HG03139 (cell line): Measurements from ENCODE around the gene PLXNB2.
"Not testable (repeated sequence)": the region's sequence is repeated elsewhere in the genome, so short reads cannot be mapped to it uniquely, and the experiment has no call there.

Experiments used
- ATAC-seq: cut with Tn5 transposase; IDR thresholded peaks from one replicate; pipeline ENCODE4 v1.9.1; 2021; ENCODE audit not compliant: unreplicated experiment

PLXNB2 gene

GRCh38 chr22:50306753-50307749 lies at the start of gene PLXNB2:
Gene PLXNB2 (minus strand): TSS chr22:50307646. CDS start chr22:50290584, 17,062 bp downstream.
- no peak for ATAC-seq

DNA sequence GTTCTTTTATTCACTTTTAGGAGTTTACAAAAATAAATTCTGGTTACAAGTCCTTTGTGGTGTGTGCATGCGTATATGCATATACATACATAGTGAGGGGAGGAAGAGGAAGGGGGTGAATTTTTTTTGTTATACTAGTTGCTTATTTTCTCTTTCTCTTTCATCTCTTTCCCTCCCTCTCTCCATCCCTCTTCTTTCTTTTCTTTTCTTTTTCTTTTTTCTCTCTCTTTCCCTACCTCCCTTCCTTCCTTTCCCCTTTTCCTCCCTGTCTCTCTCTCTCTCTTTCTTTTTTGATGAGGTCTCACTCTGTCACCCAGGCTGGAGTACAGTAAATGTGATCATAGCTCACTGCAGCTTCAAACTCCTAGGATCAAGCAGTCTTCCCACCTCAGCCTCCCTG lies 49.8 kb upstream of the PLXNB2 start:
- no peak for ATAC-seq

DNA sequence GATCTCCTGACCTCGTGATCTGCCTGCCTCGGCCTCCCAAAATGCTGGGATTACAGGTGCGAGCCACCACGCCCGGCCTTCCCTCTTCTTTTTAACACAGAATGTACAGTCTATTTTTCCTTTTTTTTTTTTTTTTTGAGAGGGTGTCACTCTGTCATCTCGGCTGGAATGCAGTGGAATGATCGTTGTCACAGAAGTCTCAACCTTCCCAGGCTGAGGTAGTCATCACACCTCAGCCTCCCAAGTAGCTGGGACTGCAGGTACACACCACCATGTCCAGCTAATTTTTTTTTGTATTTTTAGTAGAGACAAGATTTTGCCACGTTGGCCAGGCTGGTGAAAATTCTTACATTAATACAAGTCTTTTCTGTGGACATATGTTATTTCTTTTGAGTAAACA lies 48.7 kb upstream of the PLXNB2 start:
- no peak for ATAC-seq

DNA sequence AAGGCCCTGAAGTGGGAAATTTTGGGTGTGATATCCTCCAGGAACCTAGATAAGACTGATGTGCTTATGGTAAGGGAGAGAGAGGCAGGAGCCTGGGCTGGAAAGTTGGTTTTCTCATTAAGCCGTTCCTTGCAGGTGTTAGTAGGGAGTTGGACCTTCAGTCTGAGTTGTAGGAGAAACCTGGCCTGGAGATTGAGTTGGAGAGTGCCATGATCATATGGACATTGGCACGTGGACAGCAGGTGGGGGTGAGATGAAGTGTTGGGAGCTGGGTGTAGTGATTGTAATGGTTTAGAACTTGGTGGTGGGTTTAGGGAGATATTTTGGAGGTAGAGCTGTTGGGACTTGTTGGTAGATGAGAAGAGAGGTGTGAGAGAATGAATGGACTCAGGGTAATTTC lies 40.6 kb upstream of the PLXNB2 start:
- ATAC-seq, result no peak

- no peak for ATAC-seq
Measured at GRCh38 chr22:50347157-50347556, 39.7 kb upstream of the PLXNB2 start.

DNA sequence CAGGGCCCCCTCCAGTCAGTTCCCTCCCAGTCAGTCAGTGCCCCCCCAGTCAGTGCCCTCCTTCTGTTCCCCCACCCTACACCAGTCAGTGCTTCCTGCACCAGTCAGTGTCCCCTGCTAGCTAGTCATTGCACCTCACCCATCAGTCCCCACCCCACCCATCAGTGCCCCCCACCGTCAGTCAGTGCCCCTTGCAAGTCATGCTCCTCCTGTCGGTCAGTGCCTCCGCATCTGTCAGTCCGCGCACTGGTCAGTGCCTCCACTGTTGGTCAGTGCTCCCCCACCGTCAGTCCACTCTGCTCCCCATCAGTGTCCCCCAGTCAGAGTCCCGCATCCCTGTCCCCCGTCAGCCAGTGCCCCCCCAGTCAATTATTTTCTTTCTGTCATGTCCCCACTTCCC lies 39.0 kb upstream of the PLXNB2 start:
- ATAC-seq, result no peak

DNA sequence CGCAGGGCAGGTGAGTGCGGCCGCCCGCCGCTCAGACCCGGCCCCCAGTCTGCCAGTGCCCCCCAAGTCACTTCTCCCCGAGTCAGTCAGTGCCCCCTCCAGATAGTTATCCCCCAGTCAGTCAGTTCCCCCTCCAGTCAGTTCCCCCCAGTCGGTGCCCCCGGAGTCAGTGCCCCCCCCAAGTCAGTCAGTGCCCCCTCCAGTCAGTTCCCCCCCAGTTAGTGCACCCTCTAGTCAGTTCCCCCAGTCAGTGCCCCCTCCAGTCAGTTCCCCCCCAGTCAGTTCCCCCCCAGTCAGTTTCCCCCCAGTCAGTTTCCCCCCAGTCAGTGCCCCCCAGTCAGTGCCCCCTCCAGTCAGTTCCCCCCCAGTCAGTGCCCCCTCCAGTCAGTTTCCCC lies 36.1 kb upstream of the PLXNB2 start:
- ATAC-seq, result no peak

GRCh38 chr22:50342651-50343540 lies 35.5 kb upstream of the PLXNB2 start, which contains the start of gene PPP6R2:
Gene PPP6R2 (plus strand): TSS chr22:50343327. CDS start chr22:50393909, 50,582 bp downstream.
- peak; percentile 51 for ATAC-seq

DNA sequence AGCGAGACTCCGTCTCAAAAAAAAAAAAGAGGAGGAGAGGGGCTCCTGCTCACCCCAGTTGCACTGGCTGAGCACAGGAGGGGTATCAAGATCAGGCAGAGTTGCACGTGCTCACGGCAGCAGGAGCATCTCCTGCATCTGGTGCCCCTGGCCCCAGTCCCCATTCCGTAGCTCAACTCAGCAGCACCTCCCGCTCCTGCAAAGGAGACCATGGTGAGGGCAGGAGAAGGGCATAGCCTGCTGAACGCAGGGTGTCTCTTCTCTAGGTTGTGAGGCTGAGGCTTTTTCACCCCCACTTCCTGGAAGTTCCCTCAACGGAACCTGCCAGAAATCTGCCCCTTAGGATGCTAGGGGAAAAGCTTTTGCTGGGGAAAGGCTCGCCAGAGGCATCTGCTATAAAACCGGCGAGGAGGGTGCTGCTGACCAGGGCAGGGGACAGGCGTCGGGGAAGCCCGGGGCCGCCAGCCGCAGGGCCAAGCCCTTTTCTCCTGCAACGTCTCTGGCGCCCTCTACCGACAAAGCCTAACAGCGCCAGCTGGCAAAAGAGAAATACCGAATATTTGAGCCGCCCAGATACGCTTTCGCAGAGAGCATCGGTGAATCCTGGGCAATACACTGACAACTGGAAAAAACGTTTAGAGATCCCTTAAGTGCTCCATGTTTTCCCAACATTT lies 34.7 kb upstream of the PLXNB2 start:
- ATAC-seq, result no peak

- ATAC-seq, result no peak
Measured at GRCh38 chr22:50339945-50340879, 32.8 kb upstream of the PLXNB2 start.

- no peak for ATAC-seq
Measured at GRCh38 chr22:50338860-50339462, 31.5 kb upstream of the PLXNB2 start.

DNA sequence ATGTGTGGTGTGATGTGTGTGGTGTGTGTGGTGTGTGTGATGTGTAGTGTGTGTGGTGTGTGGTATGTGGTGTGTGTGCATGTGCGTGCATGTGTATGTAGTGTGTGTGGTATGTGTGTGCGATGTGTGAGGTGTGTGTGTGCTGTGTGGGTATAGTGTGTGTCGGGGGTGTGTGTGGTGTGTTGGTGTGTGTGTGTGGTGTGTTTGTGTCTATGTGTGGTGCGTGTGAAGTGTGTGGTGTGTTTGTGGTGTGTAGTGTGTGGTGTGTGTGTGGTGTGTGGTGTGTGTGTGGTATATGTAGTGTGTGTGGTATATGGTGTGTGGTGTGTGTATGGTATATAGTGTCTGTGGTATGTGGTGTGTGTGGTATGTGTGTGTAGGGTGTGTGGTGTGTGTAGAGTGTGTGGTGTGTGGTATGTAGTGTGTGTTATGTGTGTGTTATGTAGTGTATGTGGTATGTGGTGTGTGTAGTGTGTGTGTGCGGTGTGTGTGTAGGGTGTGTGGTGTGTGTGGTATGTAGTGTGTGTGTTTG lies 30.7 kb upstream of the PLXNB2 start:
- no peak for ATAC-seq

- ATAC-seq, result no peak
Measured at GRCh38 chr22:50337262-50338041, 30.0 kb upstream of the PLXNB2 start.

- not testable (repeated sequence) for ATAC-seq
Measured at GRCh38 chr22:50334433-50334832, 27.0 kb upstream of the PLXNB2 start.

DNA sequence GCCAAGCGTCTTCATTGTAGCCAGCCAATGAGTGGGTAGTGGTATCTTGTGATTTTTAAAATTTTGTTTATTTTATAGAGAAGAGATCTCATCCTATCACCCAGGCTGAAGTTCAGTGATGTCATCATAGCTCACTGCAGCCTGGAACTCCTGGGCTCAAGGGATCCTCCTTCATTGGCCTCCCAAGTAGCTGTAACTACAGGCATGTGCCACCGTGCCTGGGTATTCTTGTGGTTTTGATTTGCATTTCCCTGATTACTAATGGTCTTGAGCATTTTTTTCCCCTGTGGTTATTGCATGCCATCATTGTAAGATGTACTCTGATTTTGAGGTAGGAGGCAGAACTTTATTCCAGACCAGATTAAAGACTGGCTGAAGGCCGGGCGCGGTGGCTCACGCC lies 21.8 kb upstream of the PLXNB2 start:
- ATAC-seq, result no peak

GRCh38 chr22:50327711-50328019 lies 20.2 kb upstream of the PLXNB2 start:
- no peak for ATAC-seq

DNA sequence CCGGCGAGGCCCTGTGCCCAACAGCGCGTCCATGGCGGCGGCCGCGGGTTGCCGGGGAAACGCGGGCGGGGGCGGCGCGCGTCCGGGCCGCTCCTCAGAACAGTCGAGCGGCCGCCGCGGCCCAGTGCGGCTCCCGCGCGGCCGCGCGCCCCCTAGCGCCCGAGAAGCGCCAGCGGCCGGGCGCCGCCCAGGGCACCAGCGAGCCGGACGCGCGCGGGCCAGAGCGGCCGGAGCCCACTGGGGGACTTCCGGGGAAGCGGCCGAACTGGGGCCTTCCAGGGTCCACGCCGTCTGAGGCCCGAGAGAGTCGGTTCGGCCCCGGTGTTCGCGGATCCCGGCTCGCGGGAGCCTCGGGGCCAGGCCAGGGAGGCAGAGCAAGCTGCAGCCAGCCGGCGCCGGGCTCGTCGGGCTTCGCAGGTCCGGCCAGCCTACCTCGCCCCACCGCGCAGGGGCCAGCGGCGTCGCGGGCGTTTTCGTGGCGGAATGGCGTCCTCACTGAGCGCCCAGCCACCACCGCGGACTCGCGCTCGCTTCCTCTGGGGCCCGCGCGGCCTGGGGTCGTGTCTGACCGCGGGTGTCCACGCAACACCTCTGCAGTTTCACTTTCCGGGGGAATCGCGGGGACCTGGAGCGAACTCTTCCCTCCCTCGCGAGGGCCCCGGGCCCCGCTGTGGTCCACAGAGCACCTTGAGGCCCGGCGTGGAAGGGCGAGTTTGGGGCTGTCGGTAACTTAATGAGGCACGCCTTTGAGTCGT lies 19.7 kb upstream of the PLXNB2 start, which contains the start of gene DENND6B:
Gene DENND6B, minus strand, starts transcription at position 57 of the 755 bp plus-strand sequence. Its CDS starts 24 bp downstream, at position 33.
- peak; percentile 88 for ATAC-seq
